ENCODE results near the gene CAMK1D. TPM values are rescaled to one million over a fixed set of nuclear protein-coding genes. Genes with fewer than 3 reads are reported as not detected.
A peak's percentile ranks its signal among the peaks of the same experiment; 100 is the strongest.

The CAMK1D gene
- total and polyA plus RNA-seq, 9 donors: 1.8 to 11.7 (median 5.5) TPM

DNA sequence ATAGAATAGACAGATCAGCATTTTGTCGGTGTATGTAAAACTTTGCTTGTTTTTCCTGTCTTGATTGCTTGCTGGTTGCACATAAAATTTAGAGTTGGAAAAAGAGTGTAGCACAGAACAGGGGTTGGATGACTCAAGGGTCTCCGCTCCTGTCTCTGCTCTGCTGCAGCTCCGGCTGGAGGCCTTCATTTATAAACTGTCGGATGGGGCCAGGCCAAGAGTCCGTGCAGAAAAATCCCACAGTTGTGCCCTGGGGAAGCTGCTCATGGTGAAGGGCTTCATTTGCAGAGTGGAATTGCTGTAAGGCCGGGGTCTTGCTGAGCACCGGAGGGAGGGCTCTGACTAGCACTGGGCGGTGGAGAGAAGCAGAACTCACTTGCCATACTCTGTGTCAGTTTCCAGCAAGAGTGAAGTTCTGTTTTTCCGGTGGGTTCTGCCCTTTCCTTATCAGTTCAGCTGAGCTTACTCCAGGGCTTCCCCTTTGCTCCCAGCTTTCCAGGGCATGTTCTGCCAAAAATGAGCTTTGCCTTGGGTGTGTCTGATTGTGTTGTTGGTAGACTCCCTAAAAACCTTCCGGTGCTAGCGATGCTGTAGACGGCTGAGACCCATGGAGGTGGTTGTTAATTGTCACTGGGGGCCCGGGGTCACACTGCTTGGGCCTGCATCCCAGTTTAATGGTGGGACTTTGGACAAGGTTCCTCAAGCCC, 67.2 kb downstream of the CAMK1D start:
- H3K4me1 ChIP-seq (ENCODE audit: insufficient read depth): peaks cover 2% of the 10 kb centered on the region
- TF ChIP-seq EP300 (IDR thresholded peaks at IDR 0.05) (no peak), POLR2A (IDR thresholded peaks at IDR 0.05) (no peak)
- TF ChIP-seq, protein P1, sequence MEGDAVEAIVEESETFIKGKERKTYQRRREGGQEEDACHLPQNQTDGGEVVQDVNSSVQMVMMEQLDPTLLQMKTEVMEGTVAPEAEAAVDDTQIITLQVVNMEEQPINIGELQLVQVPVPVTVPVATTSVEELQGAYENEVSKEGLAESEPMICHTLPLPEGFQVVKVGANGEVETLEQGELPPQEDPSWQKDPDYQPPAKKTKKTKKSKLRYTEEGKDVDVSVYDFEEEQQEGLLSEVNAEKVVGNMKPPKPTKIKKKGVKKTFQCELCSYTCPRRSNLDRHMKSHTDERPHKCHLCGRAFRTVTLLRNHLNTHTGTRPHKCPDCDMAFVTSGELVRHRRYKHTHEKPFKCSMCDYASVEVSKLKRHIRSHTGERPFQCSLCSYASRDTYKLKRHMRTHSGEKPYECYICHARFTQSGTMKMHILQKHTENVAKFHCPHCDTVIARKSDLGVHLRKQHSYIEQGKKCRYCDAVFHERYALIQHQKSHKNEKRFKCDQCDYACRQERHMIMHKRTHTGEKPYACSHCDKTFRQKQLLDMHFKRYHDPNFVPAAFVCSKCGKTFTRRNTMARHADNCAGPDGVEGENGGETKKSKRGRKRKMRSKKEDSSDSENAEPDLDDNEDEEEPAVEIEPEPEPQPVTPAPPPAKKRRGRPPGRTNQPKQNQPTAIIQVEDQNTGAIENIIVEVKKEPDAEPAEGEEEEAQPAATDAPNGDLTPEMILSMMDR (IDR thresholded peaks at IDR 0.05): no peak
- WGBS, 3 donors: 59 to 80% (median 74%) methylated on average over 13 of the region's 13 CpGs
- H3K27me3 ChIP-seq: no peaks in the 10 kb centered on the region
- H3K27ac ChIP-seq: no peak overlapping the region
- no peak overlapping the region for H3K4me3 ChIP-seq
- no peak for DNase-seq
- no peaks in the 10 kb centered on the region for H3K36me3 ChIP-seq
- intact Hi-C loops (cut with DNase I): no loop called here
- no peaks in the 10 kb centered on the region for H3K9me3 ChIP-seq

DNA sequence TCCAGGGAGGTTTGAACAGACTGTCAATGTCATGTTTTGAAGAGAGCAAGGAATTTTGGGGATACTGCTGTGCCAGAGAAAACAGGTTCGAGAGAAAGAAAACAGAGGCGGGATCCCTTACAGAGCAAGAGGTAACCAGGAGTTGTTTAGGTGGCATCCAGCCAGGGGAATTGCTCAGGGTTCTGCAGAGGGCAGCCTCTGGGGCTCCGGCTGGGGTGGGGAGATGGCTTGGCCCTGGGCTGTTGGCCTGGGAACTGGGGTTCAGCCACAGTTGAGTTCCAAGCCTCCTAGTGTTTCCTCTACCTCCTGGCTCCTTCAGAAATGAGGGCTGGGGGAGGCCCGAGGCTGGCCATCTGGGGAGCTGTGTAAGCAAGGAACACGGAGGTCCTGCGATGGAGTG, 68.0 kb downstream of the CAMK1D start:
- H3K27ac ChIP-seq: no peak overlapping the region
- no peak for DNase-seq
- 69 to 78% (median 75%) methylated on average over 6 of the region's 6 CpGs for WGBS, 3 donors

GRCh38 chr10:12418000-12418399, 68.7 kb downstream of the CAMK1D start:
- Histone ChIP-seq H3K4me1 (ENCODE audit: insufficient read depth) (peaks cover 2% of the 10 kb centered on the region), H3K27me3 (no peaks in the 10 kb centered on the region), H3K36me3 (no peaks in the 10 kb centered on the region), H3K27ac (no peak overlapping the region), H3K4me3 (no peak overlapping the region), H3K9me3 (no peaks in the 10 kb centered on the region)
- TF ChIP-seq EP300 (IDR thresholded peaks at IDR 0.05): no peak
- TF ChIP-seq, protein P1 (IDR thresholded peaks at IDR 0.05): no peak
- TF ChIP-seq POLR2A (IDR thresholded peaks at IDR 0.05): no peak
- intact Hi-C loops (cut with DNase I): no loop called here
- peak in 2 of 5 donors; percentile 16 to 24 for DNase-seq
- 70 to 83% (median 82%) methylated on average over 7 of the region's 7 CpGs for WGBS, 3 donors

More for the DNA sequence above, 68.0 kb downstream of the CAMK1D start:
- no peak for TF ChIP-seq POLR2A (IDR thresholded peaks at IDR 0.05)
- TF ChIP-seq, protein P1 (IDR thresholded peaks at IDR 0.05): no peak
- TF ChIP-seq EP300 (IDR thresholded peaks at IDR 0.05): no peak
- Histone ChIP-seq H3K36me3 (no peaks in the 10 kb centered on the region), H3K9me3 (no peaks in the 10 kb centered on the region), H3K27me3 (no peaks in the 10 kb centered on the region), H3K4me3 (no peak overlapping the region), H3K4me1 (ENCODE audit: insufficient read depth) (peaks cover 2% of the 10 kb centered on the region)
- intact Hi-C loops (cut with DNase I): no loop called here

GRCh38 chr10:12418725-12419261, 69.4 kb downstream of the CAMK1D start:
- WGBS, 3 donors: 89 to 91% (median 90%) methylated on average over 13 of the region's 13 CpGs
- TF ChIP-seq, protein P1 (IDR thresholded peaks at IDR 0.05): no peak
- intact Hi-C loops (cut with DNase I): no loop called here

More at GRCh38 chr10:12418725-12419261, 69.4 kb downstream of the CAMK1D start:
- Histone ChIP-seq H3K9me3 (no peaks in the 10 kb centered on the region), H3K27ac (no peak overlapping the region), H3K36me3 (no peaks in the 10 kb centered on the region), H3K27me3 (no peaks in the 10 kb centered on the region), H3K4me3 (no peak overlapping the region), H3K4me1 (ENCODE audit: insufficient read depth) (peaks cover 2% of the 10 kb centered on the region)
- DNase-seq: no peak
